ENCODE results near the gene NYNRIN. TPM values are rescaled to one million over a fixed set of nuclear protein-coding genes. Genes with fewer than 3 reads are reported as not detected.

The NYNRIN gene
- total RNA-seq, 1 experiment from 2014 or later, result 0.27 TPM

- H3K9ac ChIP-seq (ENCODE audit: low read length), result peak within 1 kb of the TSS; percentile 95
- DNase-seq (ENCODE audit: low read depth, low spot score) (peak; percentile 74), ATAC-seq (peak; percentile 84)
- CTCF ChIA-PET, result interaction anchor here (1.1 to 4.1 kb wide), 5 partner anchors 12 to 132 kb away, joined by 3 to 162 read pairs (median 6); partner anchors contain the start of gene ADCY4
- peak within 1 kb of the TSS; percentile 92 for H3K27ac ChIP-seq (ENCODE audit: low read depth, low read length)
- H3K4me2 ChIP-seq (ENCODE audit: low read length), result peak within 1 kb of the TSS; percentile 95
- POLR2A ChIA-PET, result interaction anchor here (0.6 to 3.3 kb wide), 9 partner anchors 10 to 187 kb away, joined by 3 to 38 read pairs (median 4); partner anchors contain the start of genes DHRS1, NOP9 and TINF2
- RAD21 ChIA-PET (ENCODE audit: low non-redundant PET in 1 of 2, low total read pairs in 2 of 2, uncharacterized antibody in 2 of 2, unreplicated experiment in 2 of 2), result no interaction called here
- H3K9me2 ChIP-seq (ENCODE audit: insufficient read depth), result no peaks in the 10 kb centered on the region
- H4K20me1 ChIP-seq (ENCODE audit: insufficient read depth), result no peaks in the 10 kb centered on the region
- intact Hi-C loops (cut with micrococcal nuclease), result loop anchor here (2.0 to 10.0 kb wide), 2 partner anchors 187 to 215 kb away; partner anchors contain the start of genes CHMP4A, MDP1 and TINF2
- peaks cover 14 to 37% of the 10 kb centered on the region in 2 experiments for H3K4me1 ChIP-seq (ENCODE audit: control insufficient read depth in 1 of 2, insufficient read depth in 2 of 2, low read length in 2 of 2)
- H3K9me3 ChIP-seq (ENCODE audit: control insufficient read depth in 1 of 2, insufficient read depth in 1 of 2, low read depth in 1 of 2, low read length in 2 of 2), result no peaks in the 10 kb centered on the region
- peaks cover 21% of the 10 kb centered on the region for H3K79me2 ChIP-seq (ENCODE audit: insufficient read depth, low read length)
- no peaks in the 10 kb centered on the region for H3K27me3 ChIP-seq (ENCODE audit: insufficient read depth, low read length)
- peak within 1 kb of the TSS; percentile 93 to 95 for H3K4me3 ChIP-seq (replicated peaks in 1 of 2; ENCODE audit: low read depth in 1 of 2, low read length in 2 of 2)
- H3K36me3 ChIP-seq (ENCODE audit: control insufficient read depth in 1 of 2, insufficient read depth in 2 of 2, low read length in 2 of 2), result peaks cover 10 to 15% of the 10 kb centered on the region in 2 experiments; a peak in 3 of 4 replicates
- H2AFZ ChIP-seq (ENCODE audit: low read depth, low read length, poor library complexity, severe bottlenecking), result no peak within 1 kb of the TSS
- BruUV-seq (replicated peaks), result TSS peak; percentile 86
- TF ChIP-seq POLR2A (IDR thresholded peaks at IDR 0.05; ENCODE audit: borderline replicate concordance, extremely low read depth, insufficient read depth, insufficient read length) (peak; percentile 58), YY1 (IDR thresholded peaks at IDR 0.05; ENCODE audit: extremely low read depth, insufficient replicate concordance, low read depth, low read length) (no peak), SIN3A (IDR thresholded peaks at IDR 0.05; ENCODE audit: low read depth) (peak; percentile 46; the same call in 1 of the 2 replicates), MAX (IDR thresholded peaks at IDR 0.05) (peak; percentile 41), POLR2AphosphoS5 (IDR thresholded peaks at IDR 0.05; ENCODE audit: low read depth, low read length) (peak; percentile 91), ATF3 (IDR thresholded peaks at IDR 0.05) (no peak), ZFX (IDR thresholded peaks at IDR 0.05) (peak; percentile 98)
Measured at GRCh38 chr14:24429395-24430142, 30.8 kb downstream of the NYNRIN start, which contains the start of the genes CBLN3 and KHNYN. Gene CBLN3, minus strand, starts transcription at chr14:24429668. Its CDS starts 614 bp downstream, at chr14:24429054. Gene KHNYN, plus strand, starts transcription at chr14:24429954. Its CDS starts 777 bp downstream, at chr14:24430731.

All from HCT116 (cell line).